GM12892 (cell line): ENCODE data around the gene FAM20C.
"Not testable (repeated sequence)": the region's sequence is repeated elsewhere in the genome, so short reads cannot be mapped to it uniquely, and the experiment has no call there.

Experiments
- POLR2A ChIP-seq: IDR thresholded peaks from 2 replicates; pipeline ENCODE4 v1.6.1; 2011; ENCODE audit warnings: low read depth, low read length, control low read depth
- POLR2AphosphoS5 ChIP-seq: IDR thresholded peaks from 2 replicates; pipeline ENCODE4 v1.6.1; 2011; ENCODE audit warnings: low read depth, low read length, control low read depth
- TAF1 ChIP-seq: IDR thresholded peaks from 2 replicates; pipeline ENCODE4 v1.6.1; 2011; ENCODE audit warnings: low read depth, mild to moderate bottlenecking, control low read depth, low read length, borderline replicate concordance

GRCh38 chr7:297141-297540 is 104.8 kb downstream of the FAM20C start:
- not testable (repeated sequence) for TF ChIP-seq POLR2A, POLR2AphosphoS5, TAF1
